GF-D8 (cell line): ENCODE results near the gene FREM1.

Experiments used
- DNase-seq: peaks from one replicate; lab custom pipeline; 2025; lab: John Stamatoyannopoulos, UW

Gene FREM1

GRCh38 chr9:14869671-14870070 lies 40.6 kb downstream of the FREM1 start:
- no peak for DNase-seq

GRCh38 chr9:14868772-14869583 lies 41.2 kb downstream of the FREM1 start:
- no peak for DNase-seq

GRCh38 chr9:14868418-14868771 lies 41.8 kb downstream of the FREM1 start:
- no peak for DNase-seq

GRCh38 chr9:14866200-14866749 lies 44.0 kb downstream of the FREM1 start:
- DNase-seq = no peak

- no peak for DNase-seq
Observed at GRCh38 chr9:14864309-14864708, 45.9 kb downstream of the FREM1 start.

- DNase-seq = no peak
Observed at GRCh38 chr9:14863402-14863801, 46.8 kb downstream of the FREM1 start.

GRCh38 chr9:14857449-14858305 lies 52.6 kb downstream of the FREM1 start:
- no peak for DNase-seq

- no peak for DNase-seq
Observed at GRCh38 chr9:14849851-14850250, 60.4 kb downstream of the FREM1 start.

GRCh38 chr9:14849296-14849695 lies 60.9 kb downstream of the FREM1 start:
- no peak for DNase-seq

- no peak for DNase-seq
Observed at GRCh38 chr9:14846871-14847311, 63.3 kb downstream of the FREM1 start.

- no peak for DNase-seq
Observed at GRCh38 chr9:14843163-14843562, 67.1 kb downstream of the FREM1 start.

- no peak for DNase-seq
Observed at GRCh38 chr9:14842269-14842668, 68.0 kb downstream of the FREM1 start.

GRCh38 chr9:14838701-14839100 lies 71.5 kb downstream of the FREM1 start:
- DNase-seq = no peak

- DNase-seq = no peak
Observed at GRCh38 chr9:14836885-14837284, 73.3 kb downstream of the FREM1 start.

GRCh38 chr9:14831661-14832060 lies 78.6 kb downstream of the FREM1 start:
- no peak for DNase-seq

GRCh38 chr9:14831074-14831473 lies 79.2 kb downstream of the FREM1 start:
- no peak for DNase-seq

GRCh38 chr9:14830057-14830456 lies 80.2 kb downstream of the FREM1 start:
- no peak for DNase-seq

GRCh38 chr9:14829204-14829603 lies 81.0 kb downstream of the FREM1 start:
- no peak for DNase-seq

GRCh38 chr9:14827805-14828204 lies 82.4 kb downstream of the FREM1 start:
- DNase-seq = no peak

GRCh38 chr9:14824481-14824880 lies 85.7 kb downstream of the FREM1 start:
- no peak for DNase-seq

- no peak for DNase-seq
Observed at GRCh38 chr9:14823800-14824199, 86.4 kb downstream of the FREM1 start.

GRCh38 chr9:14822666-14823065 lies 87.6 kb downstream of the FREM1 start:
- DNase-seq = no peak

- no peak for DNase-seq
Observed at GRCh38 chr9:14819183-14819582, 91.0 kb downstream of the FREM1 start.
